ENCODE data around the gene ARMCX2. TPM values are rescaled to one million over a fixed set of nuclear protein-coding genes. Genes with fewer than 3 reads are reported as not detected.

Gene ARMCX2
- total RNA-seq, 1 experiment from 2014 or later: 63.1 TPM

GRCh38 chrX:101617211-101618191, 42.1 kb downstream of the ARMCX2 start, which contains the start of gene ARMCX6:
ARMCX6 (minus strand) TSS chrX:101618000; CDS start chrX:101616620, 1,380 bp downstream.
- peak; percentile 67 for DNase-seq (ENCODE audit: low read depth)
- in situ Hi-C loops (cut with HindIII; ENCODE audit: low pct_unique_long_range_greater_than_20kb, low sequenced_read_pairs): no loop called here

- in situ Hi-C loops (cut with HindIII; ENCODE audit: low pct_unique_long_range_greater_than_20kb, low sequenced_read_pairs): no loop called here
- DNase-seq (ENCODE audit: low read depth): no peak
Measured at GRCh38 chrX:101605728-101606127, 53.9 kb downstream of the ARMCX2 start.

Other genes with a start within 250 kb of the ARMCX2 start
- gene ARMCX4, start 174.4 kb downstream of the ARMCX2 start, total RNA-seq (2014; rRNA removed; shearing (Covaris generic); ENCODE audit: low replicate concordance): not detected in 2 replicates
- gene ARMCX1, start 109.3 kb downstream of the ARMCX2 start, total RNA-seq (2014; rRNA removed; shearing (Covaris generic); ENCODE audit: low replicate concordance): 12.7 and 21.2 TPM in 2 replicates
- 34.3 and 105 TPM in 2 replicates for gene ARMCX6, start 41.9 kb downstream of the ARMCX2 start, total RNA-seq (2014; rRNA removed; shearing (Covaris generic); ENCODE audit: low replicate concordance)
- 22.8 and 43.5 TPM in 2 replicates for gene ARMCX3, start 36.7 kb downstream of the ARMCX2 start, total RNA-seq (2014; rRNA removed; shearing (Covaris generic); ENCODE audit: low replicate concordance)